22Rv1 (cell line): ENCODE data around the gene MAST3.
"Not testable (repeated sequence)": the region's sequence is repeated elsewhere in the genome, so short reads cannot be mapped to it uniquely, and the experiment has no call there.

Experiments used
- H3K27ac ChIP-seq: fragments of 450-650 bp; 2 replicates; pipeline ENCODE4 v1.5.1; 2017
- CTCF ChIP-seq: fragments of 450-650 bp; IDR thresholded peaks from 2 replicates; pipeline ENCODE4 v1.5.1; 2017; ENCODE audit warnings: mild to moderate bottlenecking
- ZFX ChIP-seq: fragments of 450-650 bp; IDR thresholded peaks from 2 replicates; pipeline ENCODE4 v1.6.1; 2017; ENCODE audit warnings: antibody characterized with exemption, borderline replicate concordance

Gene MAST3

GRCh38 chr19:18102916-18103542, 5.5 kb downstream of the MAST3 start:
- no peak for TF ChIP-seq ZFX
- no peak for TF ChIP-seq CTCF
- no peak overlapping the region for H3K27ac ChIP-seq

DNA sequence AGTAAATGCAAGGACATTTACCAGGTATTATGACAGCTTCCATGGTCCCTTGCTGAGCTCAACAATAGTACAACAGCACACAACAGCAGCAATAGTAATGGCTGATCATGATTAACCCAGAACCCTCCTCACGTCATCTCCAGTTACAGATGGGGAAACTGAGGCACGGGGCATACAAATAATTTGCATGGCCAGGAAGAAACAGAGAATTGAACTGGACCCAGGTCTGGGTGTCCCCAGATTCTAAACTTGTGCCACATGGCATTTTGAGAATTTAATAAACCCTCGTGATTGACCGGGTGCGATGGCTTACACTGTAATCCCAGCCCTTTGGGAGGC, 7.2 kb downstream of the MAST3 start:
- H3K27ac ChIP-seq: peak overlapping the region; percentile 17; the same call in 1 of the 2 replicates
- TF ChIP-seq CTCF (no peak), ZFX (no peak)

GRCh38 chr19:18105259-18105658, 7.7 kb downstream of the MAST3 start:
- H3K27ac ChIP-seq: not testable (repeated sequence)

DNA sequence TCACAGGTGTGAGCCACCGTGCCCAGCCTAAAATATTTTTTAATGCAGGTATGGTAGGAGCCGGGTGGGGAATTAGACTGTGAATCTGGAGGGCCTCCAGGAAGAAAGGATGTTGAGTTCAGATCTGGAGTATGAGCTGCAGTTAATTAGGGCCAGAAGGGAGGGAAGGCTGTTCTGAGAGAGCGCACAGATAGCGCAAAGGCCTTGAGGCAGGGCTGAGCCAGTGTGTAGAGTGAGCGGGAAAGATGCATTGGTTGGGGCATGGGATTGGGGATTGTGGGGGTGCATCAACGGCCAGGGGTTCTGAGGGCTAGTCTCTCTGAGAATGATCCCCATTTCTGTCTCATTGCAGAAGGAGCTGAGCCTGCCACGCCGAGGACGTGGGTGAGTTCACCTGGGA, 9.7 kb downstream of the MAST3 start:
- H3K27ac ChIP-seq: no peak overlapping the region
- TF ChIP-seq CTCF: no peak

GRCh38 chr19:18108897-18109296, 11.3 kb downstream of the MAST3 start:
- H3K27ac ChIP-seq: no peak overlapping the region
- no peak for TF ChIP-seq ZFX
- TF ChIP-seq CTCF: no peak

GRCh38 chr19:18109341-18109732, 11.8 kb downstream of the MAST3 start:
- no peak for TF ChIP-seq CTCF
- no peak for TF ChIP-seq ZFX
- no peak overlapping the region for H3K27ac ChIP-seq

- TF ChIP-seq CTCF: no peak
- TF ChIP-seq ZFX: no peak
- no peak overlapping the region for H3K27ac ChIP-seq
Observed at GRCh38 chr19:18109733-18110608, 12.4 kb downstream of the MAST3 start.
